ENCODE measurements around the gene HP1BP3.
A peak's percentile ranks its signal among the peaks of the same experiment; 100 is the strongest.

Gene HP1BP3

GRCh38 chr1:20732588-20733359, 54.3 kb downstream of the HP1BP3 start, which contains the start of gene SH2D5:
SH2D5 (minus strand) TSS chr1:20732703; CDS start chr1:20728044, 4,659 bp downstream.
- Histone ChIP-seq H4K20me1 (ENCODE audit: control insufficient read depth, insufficient read depth, low read depth, low read length) (no peaks in the 10 kb centered on the region), H3K9me3 (ENCODE audit: control insufficient read depth, insufficient read depth, low read length) (no peaks in the 10 kb centered on the region), H3K79me2 (ENCODE audit: control insufficient read depth, low read length) (no peaks in the 10 kb centered on the region), H3K27ac (ENCODE audit: low read depth, low read length) (no peak within 1 kb of the TSS), H3K27me3 (ENCODE audit: control insufficient read depth, low read length) (peaks cover 57% of the 10 kb centered on the region), H3F3A (ENCODE audit: control insufficient read depth, insufficient read depth) (peaks cover 9% of the 10 kb centered on the region), H3K4me1 (ENCODE audit: control insufficient read depth, low read length) (peaks cover 25% of the 10 kb centered on the region), H3K4me3 (ENCODE audit: low read length) (peak within 1 kb of the TSS; percentile 77), H3K9me2 (replicated peaks; ENCODE audit: control insufficient read depth, low read length) (no peaks in the 10 kb centered on the region), H3K4me2 (ENCODE audit: low read length) (peak within 1 kb of the TSS; percentile 88), H3K36me3 (ENCODE audit: control insufficient read depth, low read length) (no peaks in the 10 kb centered on the region)
- TF ChIP-seq CTCF (IDR thresholded peaks at IDR 0.05; ENCODE audit: low read depth, low read length, poor library complexity, severe bottlenecking) (peak; percentile 56), EZH2phosphoT487 (IDR thresholded peaks at IDR 0.05; ENCODE audit: borderline replicate concordance, low read length) (no peak)

- Histone ChIP-seq H3K79me2 (ENCODE audit: control insufficient read depth, low read length) (no peaks in the 10 kb centered on the region), H3F3A (ENCODE audit: control insufficient read depth, insufficient read depth) (peaks cover 3% of the 10 kb centered on the region), H3K4me3 (ENCODE audit: low read length) (peak overlapping the region; percentile 77), H3K9me3 (ENCODE audit: control insufficient read depth, insufficient read depth, low read length) (no peaks in the 10 kb centered on the region), H3K4me1 (ENCODE audit: control insufficient read depth, low read length) (peaks cover 25% of the 10 kb centered on the region), H3K27ac (ENCODE audit: low read depth, low read length) (no peak overlapping the region), H3K9me2 (replicated peaks; ENCODE audit: control insufficient read depth, low read length) (no peaks in the 10 kb centered on the region), H3K36me3 (ENCODE audit: control insufficient read depth, low read length) (no peaks in the 10 kb centered on the region), H4K20me1 (ENCODE audit: control insufficient read depth, insufficient read depth, low read depth, low read length) (no peaks in the 10 kb centered on the region), H3K27me3 (ENCODE audit: control insufficient read depth, low read length) (peaks cover 58% of the 10 kb centered on the region), H3K4me2 (ENCODE audit: low read length) (peak overlapping the region; percentile 88)
- no peak for TF ChIP-seq CTCF (IDR thresholded peaks at IDR 0.05; ENCODE audit: low read depth, low read length, poor library complexity, severe bottlenecking)
- TF ChIP-seq EZH2phosphoT487 (IDR thresholded peaks at IDR 0.05; ENCODE audit: borderline replicate concordance, low read length): 0 out of 2 replicates have a peak, but pooled peaks have one; percentile 26
Measured at GRCh38 chr1:20732071-20732587, 55.0 kb downstream of the HP1BP3 start.

GRCh38 chr1:20731057-20731991, 55.8 kb downstream of the HP1BP3 start:
- Histone ChIP-seq H3K9me2 (replicated peaks; ENCODE audit: control insufficient read depth, low read length) (no peaks in the 10 kb centered on the region), H3K4me2 (ENCODE audit: low read length) (peak overlapping the region; percentile 88), H3K4me1 (ENCODE audit: control insufficient read depth, low read length) (peaks cover 25% of the 10 kb centered on the region), H3F3A (ENCODE audit: control insufficient read depth, insufficient read depth) (peaks cover 3% of the 10 kb centered on the region; the same call in 1 of the 2 replicates), H4K20me1 (ENCODE audit: control insufficient read depth, insufficient read depth, low read depth, low read length) (no peaks in the 10 kb centered on the region), H3K36me3 (ENCODE audit: control insufficient read depth, low read length) (no peaks in the 10 kb centered on the region), H3K27ac (ENCODE audit: low read depth, low read length) (no peak overlapping the region), H3K27me3 (ENCODE audit: control insufficient read depth, low read length) (peaks cover 58% of the 10 kb centered on the region), H3K9me3 (ENCODE audit: control insufficient read depth, insufficient read depth, low read length) (no peaks in the 10 kb centered on the region), H3K4me3 (ENCODE audit: low read length) (peak overlapping the region; percentile 77), H3K79me2 (ENCODE audit: control insufficient read depth, low read length) (no peaks in the 10 kb centered on the region)
- TF ChIP-seq EZH2phosphoT487 (IDR thresholded peaks at IDR 0.05; ENCODE audit: borderline replicate concordance, low read length) (peak; percentile 67; the same call in 1 of the 2 replicates), CTCF (IDR thresholded peaks at IDR 0.05; ENCODE audit: low read depth, low read length, poor library complexity, severe bottlenecking) (no peak)

All from DOHH2 (cell line).